KMS-11 (cell line): ENCODE data around the gene BEST1.

Source experiments
- H2AFZ ChIP-seq: fragments of 200-600 bp; sonication (generic); 2 replicates; pipeline ENCODE4 v1.6.1; 2016; ENCODE audit warnings: antibody characterized with exemption, mixed run types, low read depth
- H3K27ac ChIP-seq: fragments of 200-600 bp; sonication (generic); 2 replicates; pipeline ENCODE4 v1.6.1; 2016; ENCODE audit warnings: mild to moderate bottlenecking, mixed run types
- H3K27me3 ChIP-seq: fragments of 200-600 bp; sonication (generic); 2 replicates; pipeline ENCODE4 v1.6.1; 2017; ENCODE audit warnings: mild to moderate bottlenecking, low read depth, mixed run types, moderate library complexity; ENCODE audit not compliant: insufficient read depth
- H3K36me3 ChIP-seq: fragments of 200-600 bp; sonication (generic); 2 replicates; pipeline ENCODE4 v1.6.1; 2017; ENCODE audit warnings: mild to moderate bottlenecking, mixed run types; ENCODE audit not compliant: insufficient read depth
- H3K4me1 ChIP-seq: fragments of 200-600 bp; sonication (generic); 2 replicates; pipeline ENCODE4 v1.6.1; 2016; ENCODE audit warnings: mild to moderate bottlenecking, low read depth, mixed run types; ENCODE audit not compliant: poor library complexity, severe bottlenecking
- H3K4me2 ChIP-seq: fragments of 200-600 bp; sonication (generic); 2 replicates; pipeline ENCODE4 v1.7.0; 2016; ENCODE audit warnings: mild to moderate bottlenecking, mixed run types
- H3K4me3 ChIP-seq: fragments of 200-600 bp; sonication (generic); IDR thresholded peaks from 2 replicates; pipeline ENCODE4 v1.6.1; 2017; ENCODE audit warnings: low read depth, low read length, mixed read lengths; ENCODE audit not compliant: insufficient read depth
- H3K79me2 ChIP-seq: fragments of 200-600 bp; sonication (generic); 2 replicates; pipeline ENCODE4 v1.6.1; 2016; ENCODE audit warnings: low read depth, mixed run types; ENCODE audit not compliant: insufficient read depth
- H3K9ac ChIP-seq: fragments of 200-600 bp; sonication (generic); 2 replicates; pipeline ENCODE4 v1.6.1; 2016; ENCODE audit warnings: mild to moderate bottlenecking, mixed run types
- H4K20me1 ChIP-seq: fragments of 200-600 bp; sonication (generic); 2 replicates; pipeline ENCODE4 v1.6.1; 2016; ENCODE audit warnings: mild to moderate bottlenecking, mixed run types; ENCODE audit not compliant: insufficient read depth
- CTCF ChIP-seq: fragments of 200-600 bp; sonication (generic); conservative IDR thresholded peaks from 2 replicates; pipeline ENCODE4 v1.6.1; 2017; ENCODE audit warnings: low read depth, mild to moderate bottlenecking, antibody characterized with exemption, low read length, moderate library complexity, mixed read lengths

Gene BEST1

GRCh38 chr11:61957021-61957770, 7.0 kb downstream of the BEST1 start:
- no peak overlapping the region for H3K4me2 ChIP-seq
- TF ChIP-seq CTCF: no peak
- no peak overlapping the region for H3K4me3 ChIP-seq
- H3K4me1 ChIP-seq: no peaks in the 10 kb centered on the region
- H3K36me3 ChIP-seq: no peaks in the 10 kb centered on the region
- H2AFZ ChIP-seq: no peak overlapping the region
- no peak overlapping the region for H3K9ac ChIP-seq
- no peak overlapping the region for H3K27ac ChIP-seq
- no peaks in the 10 kb centered on the region for H3K79me2 ChIP-seq
- H3K27me3 ChIP-seq: no peaks in the 10 kb centered on the region
- H4K20me1 ChIP-seq: no peaks in the 10 kb centered on the region

- no peaks in the 10 kb centered on the region for H3K36me3 ChIP-seq
- TF ChIP-seq CTCF: no peak
- H3K4me2 ChIP-seq: no peak overlapping the region
- H2AFZ ChIP-seq: no peak overlapping the region
- H3K27me3 ChIP-seq: no peaks in the 10 kb centered on the region
- H4K20me1 ChIP-seq: no peaks in the 10 kb centered on the region
- H3K27ac ChIP-seq: no peak overlapping the region
- no peaks in the 10 kb centered on the region for H3K79me2 ChIP-seq
- H3K4me1 ChIP-seq: no peaks in the 10 kb centered on the region
- H3K9ac ChIP-seq: no peak overlapping the region
- no peak overlapping the region for H3K4me3 ChIP-seq
These were observed 8.4 kb downstream of the BEST1 start for GRCh38 chr11:61958590-61958989.

- H3K36me3 ChIP-seq: no peaks in the 10 kb centered on the region
- no peaks in the 10 kb centered on the region for H3K79me2 ChIP-seq
- H3K27ac ChIP-seq: no peak overlapping the region
- H3K4me1 ChIP-seq: no peaks in the 10 kb centered on the region
- no peak for TF ChIP-seq CTCF
- H3K4me2 ChIP-seq: no peak overlapping the region
- H3K4me3 ChIP-seq: no peak overlapping the region
- H4K20me1 ChIP-seq: no peaks in the 10 kb centered on the region
- H3K27me3 ChIP-seq: no peaks in the 10 kb centered on the region
- no peak overlapping the region for H2AFZ ChIP-seq
- no peak overlapping the region for H3K9ac ChIP-seq
These were observed 9.0 kb downstream of the BEST1 start for GRCh38 chr11:61959114-61959513.

- Histone ChIP-seq H3K4me2 (no peak overlapping the region), H3K4me3 (no peak overlapping the region), H3K36me3 (no peaks in the 10 kb centered on the region; the same call in 1 of the 2 replicates), H3K27ac (no peak overlapping the region), H3K9ac (no peak overlapping the region), H2AFZ (no peak overlapping the region), H3K79me2 (0 out of 2 replicates have a peak, but pooled peaks cover under 1% of the 10 kb centered on the region), H3K27me3 (no peaks in the 10 kb centered on the region), H4K20me1 (no peaks in the 10 kb centered on the region), H3K4me1 (no peaks in the 10 kb centered on the region)
- TF ChIP-seq CTCF: no peak
These were observed 9.5 kb downstream of the BEST1 start for GRCh38 chr11:61959678-61960077.
